LNCaP clone FGC (cell line): ENCODE measurements around the gene SPACDR.

Source experiments
- DNase-seq: peaks from one replicate; pipeline ENCODE4 v3.0.0-alpha.2; 2011; ENCODE audit warnings: low read depth
- H3K4me3 ChIP-seq: 2 replicates; pipeline ENCODE4 v1.5.1; 2011; ENCODE audit warnings: mild to moderate bottlenecking, low read depth, low read length, control low read depth
- CTCF ChIP-seq: IDR thresholded peaks from 2 replicates; pipeline ENCODE4 v1.5.1; 2012; ENCODE audit warnings: mild to moderate bottlenecking; ENCODE audit not compliant: control insufficient read depth, insufficient read depth; ENCODE audit errors: extremely low read depth

The SPACDR gene

GRCh38 chr7:100489121-100489520 lies 25.1 kb upstream of the SPACDR start:
- H3K4me3 ChIP-seq, result no peak overlapping the region
- DNase-seq, result no peak
- no peak for TF ChIP-seq CTCF

- no peak for TF ChIP-seq CTCF
- no peak overlapping the region for H3K4me3 ChIP-seq
- no peak for DNase-seq
Measured at GRCh38 chr7:100488333-100489095, 24.5 kb upstream of the SPACDR start.

- TF ChIP-seq CTCF, result no peak
- no peak overlapping the region for H3K4me3 ChIP-seq
- no peak for DNase-seq
Measured at GRCh38 chr7:100486753-100487446, 22.8 kb upstream of the SPACDR start.

GRCh38 chr7:100486111-100486636 lies 22.1 kb upstream of the SPACDR start:
- H3K4me3 ChIP-seq, result no peak overlapping the region
- no peak for TF ChIP-seq CTCF
- DNase-seq, result no peak

- H3K4me3 ChIP-seq, result no peak overlapping the region
Measured at GRCh38 chr7:100485471-100485876, 21.4 kb upstream of the SPACDR start.

GRCh38 chr7:100484673-100485045 lies 20.6 kb upstream of the SPACDR start:
- no peak overlapping the region for H3K4me3 ChIP-seq
- no peak for TF ChIP-seq CTCF
- no peak for DNase-seq

More at GRCh38 chr7:100485471-100485876, 21.4 kb upstream of the SPACDR start:
- TF ChIP-seq CTCF, result no peak
- DNase-seq, result no peak
